GM23338 (cell line): Measurements from ENCODE around the gene SLF2. TPM values are rescaled to one million over a fixed set of nuclear protein-coding genes. Genes with fewer than 3 reads are reported as not detected.

ENCODE experiments used
- CREB1 ChIP-seq: fragments of 250-450 bp; sonication (Bioruptor Pico); IDR thresholded peaks from 2 replicates; pipeline ENCODE4 v1.5.0; 2020; ENCODE audit warnings: low read depth, mild to moderate bottlenecking, moderate library complexity
- ETS1 ChIP-seq: IDR thresholded peaks from 2 replicates; pipeline ENCODE4 v1.6.1; 2016; ENCODE audit warnings: antibody characterized with exemption
- EZH2 ChIP-seq: fragments of 200-600 bp; sonication (generic); IDR thresholded peaks from one replicate; pipeline ENCODE4 v1.8.0; 2017; ENCODE audit warnings: antibody characterized with exemption, mild to moderate bottlenecking, low read depth; ENCODE audit not compliant: unreplicated experiment
- JUNB ChIP-seq: IDR thresholded peaks from one replicate; pipeline ENCODE4 v1.6.1; 2016; ENCODE audit warnings: antibody characterized with exemption; ENCODE audit not compliant: unreplicated experiment
- NANOG ChIP-seq: IDR thresholded peaks from 2 replicates; pipeline ENCODE4 v1.6.1; 2016; ENCODE audit warnings: antibody characterized with exemption, borderline replicate concordance
- POLR2AphosphoS5 ChIP-seq: IDR thresholded peaks from 2 replicates; pipeline ENCODE4 v1.6.1; 2016; ENCODE audit warnings: antibody characterized with exemption, low read depth
- STAT1 ChIP-seq: IDR thresholded peaks from one replicate; pipeline ENCODE4 v1.6.1; 2016; ENCODE audit warnings: antibody characterized with exemption; ENCODE audit not compliant: unreplicated experiment
- ZNF331 ChIP-seq: fragments of 250-450 bp; sonication (Bioruptor Pico); IDR thresholded peaks from 2 replicates; pipeline ENCODE4 v1.5.0; 2020; ENCODE audit warnings: low read depth, mild to moderate bottlenecking, moderate library complexity
- ZNF462 ChIP-seq: fragments of 250-450 bp; sonication (Bioruptor Pico); IDR thresholded peaks from 2 replicates; pipeline ENCODE4 v1.5.0; 2020; ENCODE audit warnings: mild to moderate bottlenecking, moderate library complexity
- polyA plus RNA-seq: library from polyadenylated mRNA; unstranded; fragments of >200 nt; fragmentation: Nextera tagmentation; extraction: Ambion mirVana; gene quantifications from 2 replicates; pipeline ENCODE4 v1.2.1, GENCODE V29; 2016
- total RNA-seq: library from RNA; depleted of rRNA; stranded (reverse); fragments of >200 nt; shearing (Covaris generic); gene quantifications from 2 replicates; pipeline ENCODE4 v1.2.3, GENCODE V29; 2014
- TF ChIP-seq, protein P1 (sequence below): IDR thresholded peaks from one replicate; pipeline ENCODE4 v1.6.1; 2018; ENCODE audit warnings: antibody characterized with exemption; ENCODE audit not compliant: unreplicated experiment
- TF ChIP-seq, protein P2 (sequence below), 2 experiments: fragments of 200-600 bp in 1 of 2; sonication (generic) in 1 of 2; conservative IDR thresholded peaks; 2 replicates each; pipeline versions ENCODE4 v1.5.1 to v1.6.1; 2016 to 2017; ENCODE audit warnings: antibody characterized with exemption in 2 of 2, low read depth in 2 of 2, mild to moderate bottlenecking in 2 of 2, moderate library complexity in 1 of 2

Gene SLF2
- total and polyA plus RNA-seq, 2 experiments from 2014 or later = 13.6 to 22.1 TPM

DNA sequence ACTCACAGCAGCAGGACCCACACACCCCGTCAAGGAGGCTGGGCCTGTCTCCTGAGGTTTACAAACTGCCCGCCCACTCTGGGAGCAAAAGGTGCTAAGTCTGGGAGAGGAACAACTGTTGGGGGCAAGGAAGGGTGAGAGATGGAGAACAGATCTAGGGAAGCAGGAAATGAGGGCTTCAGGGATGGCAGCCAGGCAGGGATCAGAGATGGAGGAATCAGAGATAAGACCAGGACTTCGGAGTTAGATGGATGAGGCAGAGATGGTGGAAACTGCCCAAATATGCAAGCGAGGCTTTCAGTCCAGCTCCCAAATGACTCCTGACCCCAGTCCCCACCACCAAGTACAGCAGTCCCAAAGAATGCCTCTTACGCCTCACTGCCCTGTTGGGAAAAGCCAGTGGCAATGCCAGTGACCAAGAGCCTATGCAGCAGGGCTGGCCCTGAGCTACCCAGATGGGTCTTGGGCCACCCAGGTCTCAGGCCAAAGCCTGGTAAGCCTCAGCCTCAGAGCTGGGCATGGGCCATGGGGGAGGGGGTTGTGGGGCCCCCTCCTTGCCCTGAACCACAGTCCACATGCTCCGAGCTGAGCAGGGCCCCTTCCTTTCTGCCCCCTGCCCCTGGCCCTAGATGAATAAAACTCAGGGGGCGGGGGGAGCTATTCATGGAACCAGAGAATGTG lies 39.5 kb upstream of the SLF2 start (continued):
- TF ChIP-seq ZNF462 (CRISPR knock-in tag) (no peak), ZNF331 (CRISPR knock-in tag) (no peak), JUNB (no peak), ETS1 (no peak), NANOG (no peak), POLR2AphosphoS5 (no peak), CREB1 (CRISPR knock-in tag) (no peak), EZH2 (no peak), STAT1 (no peak)
- TF ChIP-seq, protein P1, sequence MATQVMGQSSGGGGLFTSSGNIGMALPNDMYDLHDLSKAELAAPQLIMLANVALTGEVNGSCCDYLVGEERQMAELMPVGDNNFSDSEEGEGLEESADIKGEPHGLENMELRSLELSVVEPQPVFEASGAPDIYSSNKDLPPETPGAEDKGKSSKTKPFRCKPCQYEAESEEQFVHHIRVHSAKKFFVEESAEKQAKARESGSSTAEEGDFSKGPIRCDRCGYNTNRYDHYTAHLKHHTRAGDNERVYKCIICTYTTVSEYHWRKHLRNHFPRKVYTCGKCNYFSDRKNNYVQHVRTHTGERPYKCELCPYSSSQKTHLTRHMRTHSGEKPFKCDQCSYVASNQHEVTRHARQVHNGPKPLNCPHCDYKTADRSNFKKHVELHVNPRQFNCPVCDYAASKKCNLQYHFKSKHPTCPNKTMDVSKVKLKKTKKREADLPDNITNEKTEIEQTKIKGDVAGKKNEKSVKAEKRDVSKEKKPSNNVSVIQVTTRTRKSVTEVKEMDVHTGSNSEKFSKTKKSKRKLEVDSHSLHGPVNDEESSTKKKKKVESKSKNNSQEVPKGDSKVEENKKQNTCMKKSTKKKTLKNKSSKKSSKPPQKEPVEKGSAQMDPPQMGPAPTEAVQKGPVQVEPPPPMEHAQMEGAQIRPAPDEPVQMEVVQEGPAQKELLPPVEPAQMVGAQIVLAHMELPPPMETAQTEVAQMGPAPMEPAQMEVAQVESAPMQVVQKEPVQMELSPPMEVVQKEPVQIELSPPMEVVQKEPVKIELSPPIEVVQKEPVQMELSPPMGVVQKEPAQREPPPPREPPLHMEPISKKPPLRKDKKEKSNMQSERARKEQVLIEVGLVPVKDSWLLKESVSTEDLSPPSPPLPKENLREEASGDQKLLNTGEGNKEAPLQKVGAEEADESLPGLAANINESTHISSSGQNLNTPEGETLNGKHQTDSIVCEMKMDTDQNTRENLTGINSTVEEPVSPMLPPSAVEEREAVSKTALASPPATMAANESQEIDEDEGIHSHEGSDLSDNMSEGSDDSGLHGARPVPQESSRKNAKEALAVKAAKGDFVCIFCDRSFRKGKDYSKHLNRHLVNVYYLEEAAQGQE = no peak
- TF ChIP-seq, protein P2, sequence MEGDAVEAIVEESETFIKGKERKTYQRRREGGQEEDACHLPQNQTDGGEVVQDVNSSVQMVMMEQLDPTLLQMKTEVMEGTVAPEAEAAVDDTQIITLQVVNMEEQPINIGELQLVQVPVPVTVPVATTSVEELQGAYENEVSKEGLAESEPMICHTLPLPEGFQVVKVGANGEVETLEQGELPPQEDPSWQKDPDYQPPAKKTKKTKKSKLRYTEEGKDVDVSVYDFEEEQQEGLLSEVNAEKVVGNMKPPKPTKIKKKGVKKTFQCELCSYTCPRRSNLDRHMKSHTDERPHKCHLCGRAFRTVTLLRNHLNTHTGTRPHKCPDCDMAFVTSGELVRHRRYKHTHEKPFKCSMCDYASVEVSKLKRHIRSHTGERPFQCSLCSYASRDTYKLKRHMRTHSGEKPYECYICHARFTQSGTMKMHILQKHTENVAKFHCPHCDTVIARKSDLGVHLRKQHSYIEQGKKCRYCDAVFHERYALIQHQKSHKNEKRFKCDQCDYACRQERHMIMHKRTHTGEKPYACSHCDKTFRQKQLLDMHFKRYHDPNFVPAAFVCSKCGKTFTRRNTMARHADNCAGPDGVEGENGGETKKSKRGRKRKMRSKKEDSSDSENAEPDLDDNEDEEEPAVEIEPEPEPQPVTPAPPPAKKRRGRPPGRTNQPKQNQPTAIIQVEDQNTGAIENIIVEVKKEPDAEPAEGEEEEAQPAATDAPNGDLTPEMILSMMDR (conservative IDR thresholded peaks at IDR 0.05; ENCODE audit: low read depth in 2 of 2) = no peak
